HG03469 (cell line): Measurements from ENCODE around the gene VSIG10L2.

ENCODE experiments used
- ATAC-seq: cut with Tn5 transposase; IDR thresholded peaks from one replicate; pipeline ENCODE4 v1.9.1; 2021; ENCODE audit warnings: mild to moderate bottlenecking, moderate library complexity, moderate number of reproducible peaks; ENCODE audit not compliant: unreplicated experiment

VSIG10L2 gene

DNA sequence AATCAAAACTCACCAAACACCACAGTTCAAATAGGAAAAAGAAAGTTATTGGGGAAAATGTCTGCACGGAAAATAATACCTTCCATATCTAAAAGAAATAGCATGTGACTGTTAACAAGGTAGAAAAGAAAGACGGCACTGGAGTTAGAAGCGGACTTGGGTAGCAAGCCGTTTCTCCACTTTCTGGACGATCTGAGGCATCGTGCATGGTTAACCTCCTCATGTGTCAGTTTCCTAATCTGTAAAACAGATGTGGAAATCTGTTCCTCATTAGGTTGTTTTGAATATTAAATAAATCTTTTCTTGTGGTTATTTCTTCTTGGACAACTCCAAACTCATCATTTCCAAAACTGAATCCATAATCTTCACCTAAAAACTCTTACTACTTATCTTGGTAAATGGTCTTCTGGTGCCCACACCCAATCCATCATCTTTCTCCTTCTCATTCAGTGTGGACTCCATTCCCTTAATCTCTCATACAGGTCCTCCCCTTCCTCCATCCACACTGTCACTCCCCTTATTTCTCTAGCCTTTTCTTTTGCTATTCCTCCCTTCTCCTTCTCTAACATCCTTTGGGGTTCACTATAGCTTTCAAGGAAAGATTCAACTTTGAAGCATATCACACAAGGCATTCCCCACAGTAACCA, 53.5 kb downstream of the VSIG10L2 start:
- ATAC-seq = no peak

DNA sequence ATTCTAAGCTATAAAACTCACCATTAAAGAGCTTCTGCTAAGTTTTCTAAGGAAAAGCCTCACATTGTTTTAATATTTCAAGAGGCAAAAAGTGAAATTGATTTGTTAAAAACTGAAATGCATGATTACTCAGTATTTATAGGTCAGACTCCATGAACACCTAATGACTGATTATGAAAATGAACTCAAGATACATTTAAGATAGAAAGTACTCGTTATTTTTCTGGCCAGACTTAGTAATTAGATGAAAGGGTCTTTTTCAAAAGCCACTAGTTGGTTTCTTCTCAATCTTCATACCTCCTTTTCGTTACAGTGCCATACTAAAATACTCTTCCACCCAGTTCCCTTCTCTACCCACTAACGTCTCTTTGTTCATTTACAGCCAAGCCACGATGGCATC, 56.3 kb downstream of the VSIG10L2 start:
- ATAC-seq = no peak
